T-helper 17 cell (primary cell): ENCODE data around the gene SMURF1. TPM values are rescaled to one million over a fixed set of nuclear protein-coding genes. Genes with fewer than 3 reads are reported as not detected.
"Not testable (repeated sequence)": the region's sequence is repeated elsewhere in the genome, so short reads cannot be mapped to it uniquely, and the experiment has no call there.

ENCODE experiments used
- ATAC-seq: fragments of 150-1000 bp; cut with Tn5 transposase; 2 replicates; pipeline ENCODE4 v1.10.0; 2021; ENCODE audit warnings: mild to moderate bottlenecking, moderate library complexity
- DNase-seq, 3 donors: peaks; one replicate each; pipeline versions ENCODE4 v3.0.0 to v3.0.0-alpha.2; 2020 to 2021
- H3K9me3 ChIP-seq: one replicate; pipeline ENCODE4 v1.7.0; 2013; ENCODE audit warnings: low read length, mild to moderate bottlenecking; ENCODE audit not compliant: control insufficient read depth, poor library complexity, severe bottlenecking
- H3K27ac Mint-ChIP-seq: one replicate; pipeline ENCODE4 v1.8.0; 2022; ENCODE audit warnings: mild to moderate bottlenecking, moderate library complexity, mixed read lengths
- H3K27me3 Mint-ChIP-seq: one replicate; pipeline ENCODE4 v1.8.0; 2022; ENCODE audit warnings: mixed read lengths
- H3K36me3 Mint-ChIP-seq: one replicate; pipeline ENCODE4 v1.8.0; 2022; ENCODE audit warnings: low read depth, mixed read lengths
- H3K4me1 Mint-ChIP-seq: one replicate; pipeline ENCODE4 v1.8.0; 2022; ENCODE audit warnings: mild to moderate bottlenecking, mixed read lengths
- H3K4me3 Mint-ChIP-seq: one replicate; pipeline ENCODE4 v1.8.0; 2022; ENCODE audit warnings: mild to moderate bottlenecking, moderate library complexity, mixed read lengths
- total RNA-seq, 4 donors: library from RNA in 2 of 4; stranded (reverse) in 2 of 4; gene quantifications; one replicate each; pipeline ENCODE4 v1.2.3 and lab custom pipeline; 2022 to 2026

Gene SMURF1
- total RNA-seq, 2 donors from 2014 or later = 30.8 to 39.8 TPM

DNA sequence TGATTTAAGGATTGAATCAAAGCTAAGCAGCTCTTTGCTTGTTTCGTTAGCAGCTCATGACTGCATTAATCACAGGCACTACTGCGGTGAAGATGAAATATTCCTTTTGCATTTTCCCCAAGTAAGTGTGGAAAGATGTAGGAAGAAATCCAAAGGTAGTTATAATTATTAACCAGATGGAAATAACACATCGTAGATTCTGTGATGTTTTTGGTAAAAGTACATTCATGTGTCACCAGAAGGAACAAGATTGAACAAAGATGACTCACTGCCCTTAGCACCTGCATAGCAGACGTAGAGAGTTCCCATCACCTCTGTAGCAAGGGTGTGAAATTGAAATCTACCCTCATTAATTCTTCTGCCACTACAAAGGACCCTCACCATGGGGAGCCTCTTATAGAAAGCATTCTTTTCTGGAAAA lies 37.1 kb downstream of the SMURF1 start:
- Mint-ChIP-seq H3K27ac (no peak overlapping the region), H3K4me3 (no peak overlapping the region), H3K4me1 (peaks cover 58% of the 10 kb centered on the region), H3K36me3 (peaks cover 4% of the 10 kb centered on the region), H3K27me3 (no peaks in the 10 kb centered on the region)
- DNase-seq (no peak), ATAC-seq (no peak)
- H3K9me3 ChIP-seq = no peaks in the 10 kb centered on the region

DNA sequence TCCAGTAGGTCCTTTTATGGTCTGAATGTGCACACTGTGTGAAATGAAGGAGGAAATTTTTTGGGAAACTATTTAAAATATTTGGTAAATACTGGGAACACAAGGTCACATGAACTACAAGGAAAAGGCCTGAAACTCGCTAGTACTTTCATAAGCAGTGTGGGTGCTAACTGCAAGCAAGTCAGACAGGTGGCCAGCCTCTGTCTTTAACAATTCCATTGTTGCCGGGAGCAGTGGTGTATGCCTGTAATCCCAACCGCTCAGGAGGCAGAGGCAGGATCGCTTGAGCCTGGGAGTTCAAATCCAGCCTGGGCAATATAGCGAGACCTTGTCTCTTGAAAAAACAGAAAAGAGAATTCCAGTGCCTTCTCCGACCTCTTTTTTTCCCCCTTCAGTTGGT lies 37.5 kb downstream of the SMURF1 start:
- no peaks in the 10 kb centered on the region for H3K9me3 ChIP-seq
- Mint-ChIP-seq H3K27ac (no peak overlapping the region), H3K4me3 (no peak overlapping the region), H3K4me1 (peaks cover 54% of the 10 kb centered on the region), H3K36me3 (peaks cover 4% of the 10 kb centered on the region), H3K27me3 (no peaks in the 10 kb centered on the region)
- ATAC-seq (no peak), DNase-seq (no peak)

DNA sequence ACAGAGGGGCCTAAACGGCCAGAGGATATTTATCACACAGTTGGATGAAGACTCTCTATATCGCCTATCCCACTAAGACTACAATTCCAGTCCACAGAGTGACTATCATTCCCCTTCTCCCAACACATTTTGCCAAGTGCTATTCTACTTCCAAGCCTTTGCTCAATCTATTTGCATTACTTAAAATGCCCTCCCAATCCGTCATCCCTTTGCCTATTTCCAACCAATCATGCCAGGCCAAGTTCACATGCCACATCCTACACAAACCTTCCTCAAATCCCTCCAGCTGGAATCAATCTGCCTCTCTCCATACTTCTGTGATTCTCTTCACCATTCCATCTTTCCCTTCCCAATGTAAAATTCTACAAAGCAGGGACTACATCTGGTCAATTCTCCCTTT lies 38.2 kb downstream of the SMURF1 start:
- Mint-ChIP-seq H3K4me3 (no peak overlapping the region), H3K27me3 (no peaks in the 10 kb centered on the region), H3K27ac (no peak overlapping the region), H3K36me3 (peaks cover 4% of the 10 kb centered on the region), H3K4me1 (peaks cover 53% of the 10 kb centered on the region)
- H3K9me3 ChIP-seq = no peaks in the 10 kb centered on the region
- ATAC-seq (no peak), DNase-seq (no peak)

DNA sequence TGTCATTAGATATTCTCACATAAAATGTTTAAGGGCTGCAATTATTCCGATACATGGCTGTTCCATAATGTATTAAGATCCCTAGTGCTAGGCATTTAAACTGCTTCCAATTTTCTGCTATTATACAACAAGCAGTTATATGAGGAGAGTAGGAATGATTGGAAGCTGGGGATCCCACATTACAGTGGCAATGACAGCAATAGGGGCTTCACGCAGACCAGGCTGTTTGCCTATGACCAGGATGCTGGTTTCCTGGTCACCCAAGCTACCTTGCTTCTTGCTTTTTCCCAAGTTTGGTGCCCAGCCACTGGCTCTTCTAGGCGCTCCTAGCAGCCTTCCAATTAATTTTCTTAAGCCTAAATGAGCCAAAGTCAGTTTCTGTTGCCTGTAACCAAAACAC lies 39.3 kb downstream of the SMURF1 start:
- peaks cover 47% of the 10 kb centered on the region for H3K4me1 Mint-ChIP-seq
- no peaks in the 10 kb centered on the region for H3K27me3 Mint-ChIP-seq
- no peak for DNase-seq
- no peak overlapping the region for H3K4me3 Mint-ChIP-seq
- peaks cover 6% of the 10 kb centered on the region for H3K36me3 Mint-ChIP-seq
- H3K9me3 ChIP-seq = no peaks in the 10 kb centered on the region
- no peak for ATAC-seq
- no peak overlapping the region for H3K27ac Mint-ChIP-seq

DNA sequence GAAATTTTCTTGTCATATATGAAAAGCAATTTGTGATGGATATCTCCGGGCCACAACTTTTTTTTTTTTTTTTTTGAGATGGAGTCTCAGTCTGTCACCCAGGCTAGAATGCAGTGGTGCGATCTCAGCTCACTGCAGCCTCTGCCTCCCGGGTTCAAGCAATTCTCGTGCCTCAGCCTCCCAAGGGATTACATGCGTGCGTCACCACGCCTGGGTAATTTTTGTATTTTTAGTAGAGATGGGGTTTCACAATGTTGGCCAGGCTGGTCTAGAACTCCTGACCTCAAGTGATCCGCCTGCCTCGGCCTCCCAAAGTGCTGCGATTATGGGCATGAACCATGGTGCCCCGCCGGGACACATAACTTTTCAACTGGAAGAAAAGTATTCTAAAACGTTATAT lies 40.1 kb downstream of the SMURF1 start:
- H3K27me3 Mint-ChIP-seq, ATAC-seq, H3K4me3 Mint-ChIP-seq, H3K9me3 ChIP-seq, H3K36me3 Mint-ChIP-seq, H3K27ac Mint-ChIP-seq, DNase-seq: not testable (repeated sequence)
- H3K4me1 Mint-ChIP-seq = peaks cover 39% of the 10 kb centered on the region

DNA sequence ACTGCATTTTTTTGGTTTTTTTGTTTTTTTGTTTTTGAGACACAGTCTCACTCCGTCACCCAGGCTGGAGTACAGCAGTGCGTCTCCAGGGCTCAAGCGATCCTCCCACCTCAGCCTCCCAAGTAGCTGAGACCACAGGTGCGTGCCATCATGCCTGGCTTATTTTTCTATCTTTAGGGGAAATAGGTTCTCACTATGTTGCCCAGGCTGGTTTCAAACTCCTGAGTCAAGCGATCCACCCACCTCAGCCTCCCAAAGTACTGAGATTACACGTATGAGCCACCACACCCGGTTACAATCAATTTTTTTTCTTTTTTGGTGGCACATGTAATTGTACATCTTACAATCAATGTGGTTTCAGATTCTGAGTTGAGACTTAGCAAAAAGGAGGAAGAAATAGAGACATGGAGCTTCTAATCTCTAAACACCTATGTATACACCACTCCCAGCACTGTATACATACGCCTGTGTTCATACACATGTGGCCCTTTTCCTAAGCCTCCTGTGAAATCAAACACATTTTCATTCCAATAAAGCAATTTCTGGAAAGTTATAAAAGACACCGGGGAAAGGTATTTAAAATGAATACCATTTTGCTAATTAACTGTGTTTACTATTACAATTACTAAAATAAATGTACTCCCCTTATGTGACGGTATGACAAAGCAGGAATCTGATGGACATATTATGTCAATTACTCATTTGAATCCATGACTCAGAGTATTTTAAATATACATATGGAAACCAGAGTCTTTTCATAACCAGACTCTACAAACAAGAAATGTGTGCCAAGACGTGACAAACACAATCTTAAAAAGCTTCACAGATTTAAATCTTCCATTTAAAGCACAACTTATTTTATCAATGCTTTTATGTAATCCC lies 40.9 kb downstream of the SMURF1 start:
- H3K27ac Mint-ChIP-seq = no peak overlapping the region
- DNase-seq (no peak), ATAC-seq (peak; percentile 16)
- H3K4me3 Mint-ChIP-seq = no peak overlapping the region
- H3K4me1 Mint-ChIP-seq = peaks cover 37% of the 10 kb centered on the region
- no peaks in the 10 kb centered on the region for H3K27me3 Mint-ChIP-seq
- peaks cover 8% of the 10 kb centered on the region for H3K36me3 Mint-ChIP-seq
- H3K9me3 ChIP-seq = no peaks in the 10 kb centered on the region

DNA sequence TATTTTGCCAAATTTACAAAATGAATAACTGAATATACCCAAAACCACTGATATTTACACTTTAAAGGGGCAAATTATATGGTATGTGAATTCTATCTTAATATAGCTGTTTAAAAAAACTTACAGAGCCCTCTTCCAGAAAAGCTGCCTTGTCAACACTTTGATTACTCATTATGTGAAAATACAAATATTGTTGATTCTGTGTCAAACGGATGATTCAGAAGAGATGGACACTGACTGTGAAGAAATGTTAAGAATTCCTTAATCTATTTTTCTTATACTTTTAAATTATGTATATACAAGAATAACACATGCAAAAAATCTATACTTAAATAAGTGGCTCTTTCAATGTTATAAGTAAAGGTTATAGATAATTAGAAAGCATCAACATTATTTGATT lies 41.5 kb downstream of the SMURF1 start:
- Mint-ChIP-seq H3K27ac (no peak overlapping the region), H3K4me1 (peaks cover 31% of the 10 kb centered on the region), H3K36me3 (peaks cover 8% of the 10 kb centered on the region)

DNA sequence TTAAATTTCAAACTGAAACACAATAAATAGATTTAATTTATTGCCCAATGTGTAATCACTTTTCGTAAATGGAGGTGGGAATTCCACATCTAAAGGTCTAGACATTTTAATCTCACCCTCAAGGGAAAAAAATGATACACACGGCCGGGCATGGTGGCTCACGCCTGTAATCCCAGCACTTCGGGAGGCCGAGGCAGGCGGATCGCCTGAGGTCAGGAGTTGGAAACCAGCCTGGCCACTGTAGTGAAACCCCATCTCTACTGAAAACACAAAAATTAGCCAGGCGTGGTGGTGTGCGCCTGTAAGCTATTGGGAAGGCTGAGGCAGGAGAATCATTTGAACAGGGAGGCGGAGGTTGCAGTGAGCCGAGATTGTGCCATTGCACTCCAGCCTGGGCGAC lies 42.4 kb downstream of the SMURF1 start:
- not testable (repeated sequence) for DNase-seq, H3K36me3 Mint-ChIP-seq, H3K9me3 ChIP-seq, H3K27ac Mint-ChIP-seq, H3K4me3 Mint-ChIP-seq, H3K27me3 Mint-ChIP-seq, ATAC-seq
- H3K4me1 Mint-ChIP-seq = peaks cover 34% of the 10 kb centered on the region

More for the DNA sequence above, 41.5 kb downstream of the SMURF1 start:
- H3K4me3 Mint-ChIP-seq = no peak overlapping the region
- DNase-seq = no peak
- H3K27me3 Mint-ChIP-seq = no peaks in the 10 kb centered on the region
- no peak for ATAC-seq
- H3K9me3 ChIP-seq = no peaks in the 10 kb centered on the region

DNA sequence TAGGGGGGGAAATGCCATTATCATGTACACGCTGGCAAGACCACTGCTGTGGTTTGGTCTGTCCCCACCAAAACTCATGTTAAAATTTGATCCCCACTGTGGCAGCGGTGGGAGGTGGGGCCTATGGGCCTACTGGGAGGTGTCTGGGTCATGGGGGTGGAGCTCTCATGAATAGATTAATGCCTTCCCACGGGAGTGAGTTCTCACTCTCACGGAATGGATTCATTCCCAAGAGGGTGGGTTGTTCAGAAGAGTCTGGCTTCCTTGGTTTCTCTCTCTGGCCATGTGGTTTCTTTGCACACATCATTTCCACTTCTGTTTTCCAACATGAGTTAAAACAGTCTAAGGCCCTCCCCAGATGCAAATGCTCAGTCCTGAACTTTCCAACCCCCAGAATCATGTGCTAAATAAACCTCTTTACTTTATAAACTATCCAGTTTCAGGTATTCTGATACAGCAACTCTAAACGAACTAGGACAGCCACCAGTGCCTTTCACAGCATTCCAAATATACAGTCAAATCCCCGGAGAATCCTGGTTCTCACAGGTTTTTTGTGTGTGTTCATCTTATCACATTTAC lies 44.3 kb downstream of the SMURF1 start:
- no peak for ATAC-seq
- Mint-ChIP-seq H3K4me3 (no peak overlapping the region), H3K27ac (no peak overlapping the region), H3K36me3 (peaks cover 4% of the 10 kb centered on the region), H3K4me1 (peaks cover 24% of the 10 kb centered on the region), H3K27me3 (no peaks in the 10 kb centered on the region)
- H3K9me3 ChIP-seq = no peaks in the 10 kb centered on the region
- no peak for DNase-seq

DNA sequence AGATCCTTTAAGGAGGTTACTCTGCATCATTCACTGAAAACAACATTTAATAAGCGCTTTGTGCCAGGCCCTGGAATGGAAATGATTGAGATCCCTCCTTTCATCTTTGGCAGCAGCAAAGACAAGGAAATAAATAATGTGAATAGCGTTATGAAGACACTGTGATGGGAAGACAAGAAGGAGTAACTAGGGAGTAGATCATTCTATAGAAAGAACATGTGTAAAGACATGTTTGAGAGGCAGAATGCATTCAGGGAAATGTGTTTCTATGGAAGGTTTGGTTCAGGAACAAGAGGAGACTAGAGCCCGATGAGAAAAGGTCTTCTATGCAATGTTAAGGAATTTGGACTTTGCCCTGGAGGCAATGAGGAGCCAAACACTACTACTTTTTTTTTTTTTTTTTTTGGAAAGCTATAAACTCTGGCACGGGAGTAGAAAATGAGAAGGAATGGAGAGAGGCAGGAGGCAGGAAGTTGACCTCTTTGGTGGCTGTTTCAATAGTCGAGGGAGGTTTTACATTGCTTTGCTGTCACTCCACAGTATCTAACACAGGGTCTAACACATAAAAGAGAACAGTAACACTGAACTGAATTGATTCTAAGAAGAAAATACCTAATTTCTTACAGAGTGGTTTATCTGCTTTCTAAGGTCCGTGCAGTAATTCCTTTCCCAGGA lies 44.9 kb downstream of the SMURF1 start:
- no peak overlapping the region for H3K4me3 Mint-ChIP-seq
- no peaks in the 10 kb centered on the region for H3K9me3 ChIP-seq
- peaks cover 23% of the 10 kb centered on the region for H3K4me1 Mint-ChIP-seq
- DNase-seq = no peak
- H3K36me3 Mint-ChIP-seq = peaks cover 4% of the 10 kb centered on the region
- ATAC-seq = no peak
- no peak overlapping the region for H3K27ac Mint-ChIP-seq
- no peaks in the 10 kb centered on the region for H3K27me3 Mint-ChIP-seq

DNA sequence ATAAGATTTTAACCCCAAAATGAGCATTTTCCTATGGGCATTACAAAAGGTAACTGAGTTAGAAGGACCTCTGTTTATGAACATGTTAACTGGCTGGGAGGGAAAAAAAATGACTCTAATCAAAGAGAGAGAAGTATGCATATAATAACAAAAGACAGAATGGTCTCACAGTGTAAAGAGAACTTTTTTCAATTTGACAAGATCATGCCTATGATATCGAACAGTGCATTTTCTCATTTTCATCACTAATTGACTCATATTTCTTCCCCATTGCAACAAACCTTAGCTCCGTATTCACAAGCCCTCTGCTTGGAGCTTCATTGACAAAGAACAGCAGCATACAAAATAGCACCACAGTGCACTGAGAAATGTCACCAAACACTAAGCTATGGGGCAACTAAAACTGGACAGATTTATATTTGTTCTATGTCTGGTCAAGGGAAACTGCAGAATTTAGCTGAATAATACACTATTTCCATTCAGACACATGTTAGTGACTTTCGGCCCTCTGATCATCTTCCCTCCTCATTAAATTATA lies 45.6 kb downstream of the SMURF1 start:
- Mint-ChIP-seq H3K4me1 (peaks cover 17% of the 10 kb centered on the region), H3K36me3 (peaks cover 4% of the 10 kb centered on the region), H3K27ac (no peak overlapping the region), H3K4me3 (no peak overlapping the region), H3K27me3 (no peaks in the 10 kb centered on the region)
- DNase-seq (no peak), ATAC-seq (no peak)
- no peaks in the 10 kb centered on the region for H3K9me3 ChIP-seq

DNA sequence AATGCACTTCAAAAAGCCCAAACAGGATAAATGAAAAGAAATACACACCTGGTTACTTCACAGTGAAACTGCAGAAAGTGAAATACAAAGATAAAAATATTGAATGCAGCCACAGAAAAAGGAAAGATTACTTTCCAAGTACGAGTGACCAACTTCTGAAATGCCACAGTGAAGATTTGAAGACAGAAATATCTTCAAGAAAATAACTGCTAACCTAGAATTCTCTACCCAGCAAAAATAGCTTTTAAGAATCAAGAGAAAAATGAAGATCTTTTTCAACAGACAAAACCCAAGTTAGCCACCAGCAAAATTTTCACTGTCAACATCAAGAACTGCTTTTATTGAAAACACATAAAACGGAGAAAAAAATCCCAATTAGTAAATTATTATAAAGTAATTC lies 46.2 kb downstream of the SMURF1 start:
- H3K4me1 Mint-ChIP-seq = peaks cover 12% of the 10 kb centered on the region
- no peaks in the 10 kb centered on the region for H3K9me3 ChIP-seq
- ATAC-seq = no peak
- no peak for DNase-seq
- no peaks in the 10 kb centered on the region for H3K27me3 Mint-ChIP-seq
- H3K4me3 Mint-ChIP-seq = no peak overlapping the region
- H3K36me3 Mint-ChIP-seq = peaks cover 4% of the 10 kb centered on the region
- no peak overlapping the region for H3K27ac Mint-ChIP-seq

DNA sequence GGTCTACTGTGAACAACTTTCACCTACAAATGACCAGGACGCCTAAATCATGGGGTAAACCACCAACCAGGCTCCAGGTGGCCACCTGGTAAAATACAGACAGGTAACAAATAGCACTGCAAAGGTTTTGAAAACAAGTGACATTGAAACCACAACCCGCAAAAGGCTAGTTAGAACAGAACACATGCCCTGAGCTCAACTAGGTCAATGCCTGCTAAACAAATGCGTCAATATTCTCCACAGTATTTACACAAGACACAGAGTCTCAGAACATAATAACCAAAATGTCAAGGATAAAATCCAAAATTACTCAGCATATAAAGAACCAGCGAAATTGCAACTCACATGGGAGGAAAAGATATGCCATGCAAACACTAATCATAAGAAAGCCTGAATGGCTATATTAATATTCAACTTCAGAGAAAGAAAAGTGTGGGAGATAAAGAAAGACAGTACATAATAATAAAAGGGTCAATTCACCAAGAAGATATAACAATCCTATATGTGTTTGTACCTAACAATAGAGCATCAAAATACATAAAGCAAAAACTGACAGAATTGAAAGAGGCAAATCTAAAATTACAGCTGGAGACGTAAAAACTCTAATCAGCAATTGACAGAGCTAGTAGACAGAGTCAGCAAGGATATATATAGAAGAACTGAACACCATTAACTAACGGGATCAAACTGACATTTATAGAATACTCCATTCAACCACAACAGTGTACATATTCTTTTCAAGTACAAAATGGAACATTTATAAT lies 47.6 kb downstream of the SMURF1 start:
- no peaks in the 10 kb centered on the region for H3K27me3 Mint-ChIP-seq
- H3K4me1 Mint-ChIP-seq = peaks cover 13% of the 10 kb centered on the region
- ATAC-seq = peak; percentile 52
- no peaks in the 10 kb centered on the region for H3K9me3 ChIP-seq
- DNase-seq = no peak
- H3K27ac Mint-ChIP-seq = peak overlapping the region; percentile 34
- no peak overlapping the region for H3K4me3 Mint-ChIP-seq
- peaks cover 4% of the 10 kb centered on the region for H3K36me3 Mint-ChIP-seq
